HCT116 (cell line): ENCODE measurements around the gene KLHDC4. TPM values are rescaled to one million over a fixed set of nuclear protein-coding genes. Genes with fewer than 3 reads are reported as not detected.

Experiments
- ATAC-seq: fragments of 200-7000 bp; cut with Tn5 transposase; 2 replicates; pipeline ENCODE4 v1.9.1; 2020; ENCODE audit warnings: mild to moderate bottlenecking, moderate library complexity
- BruUV-seq: library from RNA; stranded (reverse); fragments of 400-500 nt; replicated peaks from 2 replicates; lab custom pipeline; 2021; lab: Mats Ljungman, UMichigan
- CTCF ChIA-PET: fragments of 300-600 bp; sonication (Branson Sonifier 250); formaldehyde crosslinking; loops from one replicate; lab custom pipeline; 2021; ENCODE audit warnings: antibody characterized with exemption; lab: Charles Lee
- POLR2A ChIA-PET: fragments of 300-600, 350-600 bp; sonication (Branson Sonifier 250); formaldehyde crosslinking; loops from one replicate; lab custom pipeline; 2021; ENCODE audit warnings: antibody characterized with exemption; lab: Charles Lee
- RAD21 ChIA-PET, 2 experiments: fragments of 300-600 bp; sonication (Branson Sonifier 250); formaldehyde crosslinking; loops; one replicate each; lab custom pipeline; 2023; ENCODE audit warnings: low total read pairs in 2 of 2; ENCODE audit not compliant: uncharacterized antibody in 2 of 2, unreplicated experiment in 2 of 2, low non-redundant PET in 1 of 2; lab: Charles Lee
- DNase-seq: peaks from one replicate; pipeline ENCODE4 v3.0.0-alpha.2; 2010; ENCODE audit warnings: low read depth, low spot score
- H2AFZ ChIP-seq: fragments of 200-600 bp; shearing (Covaris generic), sonication (generic); 2 replicates; pipeline ENCODE4 v1.6.1; 2017; ENCODE audit warnings: low read depth, mixed run types, mixed read lengths, antibody characterized with exemption, low read length; ENCODE audit not compliant: poor library complexity, severe bottlenecking
- H3K27ac ChIP-seq: 2 replicates; pipeline ENCODE4 v1.5.1; 2012; ENCODE audit warnings: low read depth, low read length
- H3K27me3 ChIP-seq: fragments of 200-600 bp; sonication (generic); 2 replicates; pipeline ENCODE4 v1.6.1; 2016; ENCODE audit warnings: mixed run types, low read length, mixed read lengths; ENCODE audit not compliant: insufficient read depth
- H3K36me3 ChIP-seq, 2 experiments: fragments of 200-500 bp in 1 of 2; fragments of 200-600 bp in 1 of 2; sonication (Bioruptor generic) in 1 of 2; sonication (generic) in 1 of 2; 2 replicates each; pipeline versions ENCODE4 v1.5.1 to v1.6.1; 2014 to 2016; ENCODE audit warnings: low read length in 2 of 2, inconsistent platforms in 1 of 2, mixed read lengths in 1 of 2, mixed run types in 1 of 2; ENCODE audit not compliant: insufficient read depth in 2 of 2, control insufficient read depth in 1 of 2
- H3K4me1 ChIP-seq, 2 experiments: fragments of 200-600 bp in 1 of 2; sonication (generic) in 1 of 2; 2 replicates each; pipeline versions ENCODE4 v1.5.1 to v1.6.1; 2012 to 2017; ENCODE audit warnings: low read length in 2 of 2, inconsistent platforms in 1 of 2, mild to moderate bottlenecking in 1 of 2, mixed read lengths in 1 of 2, mixed run types in 1 of 2, moderate library complexity in 1 of 2; ENCODE audit not compliant: insufficient read depth in 2 of 2, control insufficient read depth in 1 of 2
- H3K4me2 ChIP-seq: fragments of 200-600 bp; sonication (generic); 2 replicates; pipeline ENCODE4 v1.6.1; 2017; ENCODE audit warnings: mixed run types, low read length, mixed read lengths
- H3K4me3 ChIP-seq, 2 experiments: fragments of 200-600 bp in 1 of 2; sonication (generic) in 1 of 2; replicated peaks in 1 of 2; 2 replicates each; pipeline ENCODE4 v1.5.1; 2011 to 2016; ENCODE audit warnings: low read length in 2 of 2, control low read depth in 1 of 2, low read depth in 1 of 2, mild to moderate bottlenecking in 1 of 2, mixed read lengths in 1 of 2, mixed run types in 1 of 2
- H3K79me2 ChIP-seq: fragments of 200-600 bp; sonication (generic); 2 replicates; pipeline ENCODE4 v1.6.1; 2017; ENCODE audit warnings: mild to moderate bottlenecking, mixed run types, low read length, moderate library complexity, mixed read lengths; ENCODE audit not compliant: insufficient read depth
- H3K9ac ChIP-seq: fragments of 200-600 bp; sonication (generic); 2 replicates; pipeline ENCODE4 v1.6.1; 2016; ENCODE audit warnings: low read length, mixed read lengths
- H3K9me2 ChIP-seq: fragments of 200-600 bp; sonication (generic), shearing (Covaris generic); 2 replicates; pipeline ENCODE4 v1.6.1; 2017; ENCODE audit warnings: mixed run types, mild to moderate bottlenecking, moderate library complexity; ENCODE audit not compliant: insufficient read depth
- H3K9me3 ChIP-seq, 2 experiments: fragments of 200-500 bp in 1 of 2; fragments of 200-600 bp in 1 of 2; sonication (Bioruptor generic) in 1 of 2; sonication (generic) in 1 of 2; 2 replicates each; pipeline ENCODE4 v1.6.1; 2014 to 2017; ENCODE audit warnings: low read length in 2 of 2, mixed read lengths in 2 of 2, inconsistent platforms in 1 of 2, low read depth in 1 of 2, mild to moderate bottlenecking in 1 of 2, mixed run types in 1 of 2, moderate library complexity in 1 of 2; ENCODE audit not compliant: control insufficient read depth in 1 of 2, insufficient read depth in 1 of 2
- H4K20me1 ChIP-seq: fragments of 200-600 bp; sonication (generic), shearing (Covaris generic); 2 replicates; pipeline ENCODE4 v1.6.1; 2017; ENCODE audit warnings: mixed run types, mild to moderate bottlenecking, moderate library complexity; ENCODE audit not compliant: insufficient read depth
- EGR1 ChIP-seq: IDR thresholded peaks from 2 replicates; pipeline ENCODE4 v1.6.1; 2012; ENCODE audit warnings: low read depth
- ELF1 ChIP-seq: IDR thresholded peaks from 2 replicates; pipeline ENCODE4 v1.6.1; 2012; ENCODE audit warnings: low read depth, borderline replicate concordance
- EZH2 ChIP-seq: fragments of 200-600 bp; sonication (generic); IDR thresholded peaks from 2 replicates; pipeline ENCODE4 v1.6.1; 2017; ENCODE audit warnings: antibody characterized with exemption, mixed run types
- FOSL1 ChIP-seq: IDR thresholded peaks from 2 replicates; pipeline ENCODE4 v1.6.1; 2012; ENCODE audit warnings: low read depth
- RAD21 ChIP-seq: IDR thresholded peaks from 2 replicates; pipeline ENCODE4 v1.6.1; 2012; ENCODE audit warnings: low read depth, mild to moderate bottlenecking
- SIN3A ChIP-seq: IDR thresholded peaks from 2 replicates; pipeline ENCODE4 v1.6.1; 2012; ENCODE audit warnings: low read depth
- ZFX ChIP-seq: fragments of 450-650 bp; IDR thresholded peaks from 2 replicates; pipeline ENCODE4 v1.6.1; 2017
- intact Hi-C: fragments of 100-400 bp; cut with micrococcal nuclease; formaldehyde crosslinking; loops from 2 replicates; pipeline ENCODE4 v1.10.0; 2022
- total RNA-seq: library from RNA; stranded (reverse); gene quantifications from one replicate; pipeline ENCODE4 v1.2.1, GENCODE V29; 2021; ENCODE audit not compliant: unreplicated experiment
- TF ChIP-seq, protein P1 (sequence below): IDR thresholded peaks from 2 replicates; pipeline ENCODE4 v1.6.1; 2012; ENCODE audit warnings: low read depth
- TF ChIP-seq, protein P2 (sequence below): IDR thresholded peaks from 2 replicates; pipeline ENCODE4 v1.6.1; 2011; ENCODE audit warnings: mild to moderate bottlenecking, low read length, moderate library complexity; ENCODE audit not compliant: insufficient replicate concordance; ENCODE audit errors: extremely low read depth
- TF ChIP-seq, protein P3 (sequence below), 3 experiments: fragments of 200-600 bp in 1 of 3; sonication (generic) in 1 of 3; IDR thresholded peaks in 2 of 3; conservative IDR thresholded peaks in 1 of 3; 2 replicates each; pipeline ENCODE4 v1.5.1; 2012 to 2017; ENCODE audit warnings: low read depth in 2 of 3, low read length in 2 of 3, antibody characterized with exemption in 1 of 3, borderline replicate concordance in 1 of 3, control low read depth in 1 of 3, mild to moderate bottlenecking in 1 of 3, mixed read lengths in 1 of 3, mixed run types in 1 of 3, moderate library complexity in 1 of 3; ENCODE audit not compliant: insufficient read depth in 1 of 3
- TF ChIP-seq, protein P4 (sequence below): IDR thresholded peaks from 2 replicates; pipeline ENCODE4 v1.6.1; 2012

Gene KLHDC4
- total RNA-seq, 1 experiment from 2014 or later, result 107 TPM

DNA sequence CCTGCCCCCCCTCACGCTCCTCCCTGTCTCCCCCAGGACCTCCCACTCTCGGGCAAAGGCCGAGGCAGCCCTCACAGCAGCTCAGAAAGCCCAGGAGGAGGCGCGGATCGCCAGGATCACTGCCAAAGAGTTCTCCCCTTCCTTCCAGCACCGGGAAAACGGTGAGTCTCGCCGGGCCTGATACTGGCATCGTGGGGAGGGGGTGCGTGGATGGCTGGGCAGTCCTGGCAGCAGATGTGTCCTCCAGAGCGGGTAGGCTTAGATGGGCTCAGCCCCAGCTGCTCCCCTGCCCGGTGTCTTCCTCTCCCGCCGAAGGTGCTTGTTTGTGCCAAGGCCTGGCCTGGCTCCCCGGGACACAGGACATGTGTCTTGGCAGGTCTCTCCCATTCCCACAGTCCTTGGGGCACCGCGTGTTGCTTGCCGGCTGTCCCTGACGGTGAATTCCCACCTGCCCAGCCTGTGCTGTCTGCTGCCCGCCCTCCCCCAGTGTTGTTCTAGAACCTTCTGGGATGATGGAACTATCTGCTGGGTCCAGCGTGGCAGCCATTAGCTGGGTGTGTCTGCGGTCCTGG is 81.6 kb downstream of the KLHDC4 start:
- Histone ChIP-seq H3K36me3 (no peaks in the 10 kb centered on the region), H3K9me2 (no peaks in the 10 kb centered on the region), H3K4me2 (no peak overlapping the region), H3K9me3 (no peaks in the 10 kb centered on the region), H2AFZ (no peak overlapping the region), H3K4me1 (peaks cover 0 to 10% of the 10 kb centered on the region in 2 experiments; a peak in 1 of 4 replicates), H3K27ac (no peak overlapping the region), H3K79me2 (no peaks in the 10 kb centered on the region), H3K9ac (no peak overlapping the region), H4K20me1 (no peaks in the 10 kb centered on the region), H3K27me3 (peaks cover 4% of the 10 kb centered on the region; the same call in 1 of the 2 replicates), H3K4me3 (no peak overlapping the region)
- no TSS peak for BruUV-seq
- TF ChIP-seq ZFX (no peak), RAD21 (no peak), ELF1 (no peak), SIN3A (no peak), EZH2 (no peak), FOSL1 (no peak), EGR1 (no peak)
- TF ChIP-seq, protein P1, sequence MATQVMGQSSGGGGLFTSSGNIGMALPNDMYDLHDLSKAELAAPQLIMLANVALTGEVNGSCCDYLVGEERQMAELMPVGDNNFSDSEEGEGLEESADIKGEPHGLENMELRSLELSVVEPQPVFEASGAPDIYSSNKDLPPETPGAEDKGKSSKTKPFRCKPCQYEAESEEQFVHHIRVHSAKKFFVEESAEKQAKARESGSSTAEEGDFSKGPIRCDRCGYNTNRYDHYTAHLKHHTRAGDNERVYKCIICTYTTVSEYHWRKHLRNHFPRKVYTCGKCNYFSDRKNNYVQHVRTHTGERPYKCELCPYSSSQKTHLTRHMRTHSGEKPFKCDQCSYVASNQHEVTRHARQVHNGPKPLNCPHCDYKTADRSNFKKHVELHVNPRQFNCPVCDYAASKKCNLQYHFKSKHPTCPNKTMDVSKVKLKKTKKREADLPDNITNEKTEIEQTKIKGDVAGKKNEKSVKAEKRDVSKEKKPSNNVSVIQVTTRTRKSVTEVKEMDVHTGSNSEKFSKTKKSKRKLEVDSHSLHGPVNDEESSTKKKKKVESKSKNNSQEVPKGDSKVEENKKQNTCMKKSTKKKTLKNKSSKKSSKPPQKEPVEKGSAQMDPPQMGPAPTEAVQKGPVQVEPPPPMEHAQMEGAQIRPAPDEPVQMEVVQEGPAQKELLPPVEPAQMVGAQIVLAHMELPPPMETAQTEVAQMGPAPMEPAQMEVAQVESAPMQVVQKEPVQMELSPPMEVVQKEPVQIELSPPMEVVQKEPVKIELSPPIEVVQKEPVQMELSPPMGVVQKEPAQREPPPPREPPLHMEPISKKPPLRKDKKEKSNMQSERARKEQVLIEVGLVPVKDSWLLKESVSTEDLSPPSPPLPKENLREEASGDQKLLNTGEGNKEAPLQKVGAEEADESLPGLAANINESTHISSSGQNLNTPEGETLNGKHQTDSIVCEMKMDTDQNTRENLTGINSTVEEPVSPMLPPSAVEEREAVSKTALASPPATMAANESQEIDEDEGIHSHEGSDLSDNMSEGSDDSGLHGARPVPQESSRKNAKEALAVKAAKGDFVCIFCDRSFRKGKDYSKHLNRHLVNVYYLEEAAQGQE, result no peak
- TF ChIP-seq, protein P2, sequence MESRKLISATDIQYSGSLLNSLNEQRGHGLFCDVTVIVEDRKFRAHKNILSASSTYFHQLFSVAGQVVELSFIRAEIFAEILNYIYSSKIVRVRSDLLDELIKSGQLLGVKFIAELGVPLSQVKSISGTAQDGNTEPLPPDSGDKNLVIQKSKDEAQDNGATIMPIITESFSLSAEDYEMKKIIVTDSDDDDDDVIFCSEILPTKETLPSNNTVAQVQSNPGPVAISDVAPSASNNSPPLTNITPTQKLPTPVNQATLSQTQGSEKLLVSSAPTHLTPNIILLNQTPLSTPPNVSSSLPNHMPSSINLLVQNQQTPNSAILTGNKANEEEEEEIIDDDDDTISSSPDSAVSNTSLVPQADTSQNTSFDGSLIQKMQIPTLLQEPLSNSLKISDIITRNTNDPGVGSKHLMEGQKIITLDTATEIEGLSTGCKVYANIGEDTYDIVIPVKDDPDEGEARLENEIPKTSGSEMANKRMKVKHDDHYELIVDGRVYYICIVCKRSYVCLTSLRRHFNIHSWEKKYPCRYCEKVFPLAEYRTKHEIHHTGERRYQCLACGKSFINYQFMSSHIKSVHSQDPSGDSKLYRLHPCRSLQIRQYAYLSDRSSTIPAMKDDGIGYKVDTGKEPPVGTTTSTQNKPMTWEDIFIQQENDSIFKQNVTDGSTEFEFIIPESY, result no peak
- TF ChIP-seq, protein P3, sequence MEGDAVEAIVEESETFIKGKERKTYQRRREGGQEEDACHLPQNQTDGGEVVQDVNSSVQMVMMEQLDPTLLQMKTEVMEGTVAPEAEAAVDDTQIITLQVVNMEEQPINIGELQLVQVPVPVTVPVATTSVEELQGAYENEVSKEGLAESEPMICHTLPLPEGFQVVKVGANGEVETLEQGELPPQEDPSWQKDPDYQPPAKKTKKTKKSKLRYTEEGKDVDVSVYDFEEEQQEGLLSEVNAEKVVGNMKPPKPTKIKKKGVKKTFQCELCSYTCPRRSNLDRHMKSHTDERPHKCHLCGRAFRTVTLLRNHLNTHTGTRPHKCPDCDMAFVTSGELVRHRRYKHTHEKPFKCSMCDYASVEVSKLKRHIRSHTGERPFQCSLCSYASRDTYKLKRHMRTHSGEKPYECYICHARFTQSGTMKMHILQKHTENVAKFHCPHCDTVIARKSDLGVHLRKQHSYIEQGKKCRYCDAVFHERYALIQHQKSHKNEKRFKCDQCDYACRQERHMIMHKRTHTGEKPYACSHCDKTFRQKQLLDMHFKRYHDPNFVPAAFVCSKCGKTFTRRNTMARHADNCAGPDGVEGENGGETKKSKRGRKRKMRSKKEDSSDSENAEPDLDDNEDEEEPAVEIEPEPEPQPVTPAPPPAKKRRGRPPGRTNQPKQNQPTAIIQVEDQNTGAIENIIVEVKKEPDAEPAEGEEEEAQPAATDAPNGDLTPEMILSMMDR (IDR thresholded peaks at IDR 0.05 in 2 of 3, conservative IDR thresholded peaks at IDR 0.05 in 1 of 3; ENCODE audit: borderline replicate concordance in 1 of 3, insufficient read depth in 1 of 3, low read depth in 2 of 3, low read length in 2 of 3), result no peak
- TF ChIP-seq, protein P4, sequence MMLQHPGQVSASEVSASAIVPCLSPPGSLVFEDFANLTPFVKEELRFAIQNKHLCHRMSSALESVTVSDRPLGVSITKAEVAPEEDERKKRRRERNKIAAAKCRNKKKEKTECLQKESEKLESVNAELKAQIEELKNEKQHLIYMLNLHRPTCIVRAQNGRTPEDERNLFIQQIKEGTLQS, result no peak
- CTCF ChIA-PET, result no interaction called here
- RAD21 ChIA-PET, result no interaction called here
- no peak for ATAC-seq
- intact Hi-C loops, result no loop called here
- no peak for DNase-seq
- POLR2A ChIA-PET, result no interaction called here
